ENCODE data around the gene ATP11A. TPM values are rescaled to one million over a fixed set of nuclear protein-coding genes. Genes with fewer than 3 reads are reported as not detected.
A peak's percentile ranks its signal among the peaks of the same experiment; 100 is the strongest.

ATP11A gene
- total RNA-seq, 1 experiment from 2014 or later: 65.3 TPM

DNA sequence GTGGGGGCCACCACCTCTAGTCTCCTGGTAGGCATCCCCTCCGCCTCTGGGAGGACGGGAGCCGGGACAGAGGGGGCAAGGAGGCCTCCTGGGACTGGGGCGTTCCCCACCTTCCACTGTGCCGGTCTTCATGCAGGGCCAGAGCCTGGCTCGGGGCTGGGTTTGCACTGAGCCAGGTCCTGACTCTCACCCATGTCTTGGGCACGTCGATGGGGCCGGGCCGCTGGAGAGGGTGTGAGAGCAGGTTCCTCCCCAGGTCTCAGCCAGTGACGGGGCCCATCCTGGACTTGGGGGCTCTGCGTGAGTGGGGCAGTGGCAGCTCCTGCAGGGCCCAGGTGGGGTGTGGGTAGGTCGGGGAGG lies 26.6 kb downstream of the ATP11A start:
- Histone ChIP-seq H3T11ph (ENCODE audit: low read length) (no peak overlapping the region), H3K79me1 (ENCODE audit: insufficient read depth, low read depth, low read length, poor library complexity, severe bottlenecking) (no peaks in the 10 kb centered on the region), H3K18ac (ENCODE audit: insufficient read length, low read depth, low read length) (no peak overlapping the region), H3K14ac (ENCODE audit: insufficient read depth, low read length) (no peak overlapping the region), H3K27me3 (ENCODE audit: insufficient read depth, low read length) (no peaks in the 10 kb centered on the region), H3K9me3 (ENCODE audit: control insufficient read depth, low read depth, low read length) (no peaks in the 10 kb centered on the region), H3K27ac (ENCODE audit: insufficient read length, low read depth, low read length) (no peak overlapping the region), H4K20me1 (ENCODE audit: control insufficient read depth, insufficient read depth, insufficient read length) (no peaks in the 10 kb centered on the region), H4K5ac (ENCODE audit: insufficient read length, low read depth, low read length) (no peak overlapping the region), H2BK5ac (ENCODE audit: insufficient read length, low read length) (no peak overlapping the region), H3K4me2 (ENCODE audit: insufficient read depth, insufficient read length, low read length) (no peak overlapping the region), H3K23ac (ENCODE audit: insufficient read length, low read depth, low read length) (no peak overlapping the region), H2AFZ (ENCODE audit: low read length) (no peak overlapping the region), H4K91ac (ENCODE audit: insufficient read length, low read depth, low read length) (peak overlapping the region; percentile 76), H2BK12ac (ENCODE audit: insufficient read length, low read depth, low read length) (no peak overlapping the region), H3K9ac (ENCODE audit: extremely low read depth, insufficient read length, low read length) (no peak overlapping the region), H4K8ac (replicated peaks; ENCODE audit: insufficient read length, low read depth, low read length) (no peak overlapping the region), H3K4ac (ENCODE audit: low read depth, low read length) (peak overlapping the region; percentile 53), H2BK20ac (ENCODE audit: low read depth, low read length, poor library complexity, severe bottlenecking) (no peak overlapping the region), H3K56ac (ENCODE audit: insufficient read length, low read depth, low read length) (no peak overlapping the region), H2BK120ac (ENCODE audit: low read depth, low read length, poor library complexity, severe bottlenecking) (no peak overlapping the region), H3K23me2 (ENCODE audit: insufficient read length, low read depth, low read length, poor library complexity, severe bottlenecking) (peaks cover 2% of the 10 kb centered on the region), H3K79me2 (ENCODE audit: insufficient read depth, low read length) (peaks cover 7% of the 10 kb centered on the region; the same call in 1 of the 2 replicates), H2AK5ac (ENCODE audit: insufficient read length, low read length) (no peak overlapping the region), H3K4me1 (ENCODE audit: insufficient read depth, low read length) (peaks cover 20% of the 10 kb centered on the region; the same call in 1 of the 2 replicates), H2BK15ac (ENCODE audit: low read depth, low read length) (no peak overlapping the region)
- peaks cover 1% of the 10 kb centered on the region; the same call in 1 of the 2 replicates for H3K27me3 Mint-ChIP-seq (ENCODE audit: low read depth)
- TF ChIP-seq, protein P1, sequence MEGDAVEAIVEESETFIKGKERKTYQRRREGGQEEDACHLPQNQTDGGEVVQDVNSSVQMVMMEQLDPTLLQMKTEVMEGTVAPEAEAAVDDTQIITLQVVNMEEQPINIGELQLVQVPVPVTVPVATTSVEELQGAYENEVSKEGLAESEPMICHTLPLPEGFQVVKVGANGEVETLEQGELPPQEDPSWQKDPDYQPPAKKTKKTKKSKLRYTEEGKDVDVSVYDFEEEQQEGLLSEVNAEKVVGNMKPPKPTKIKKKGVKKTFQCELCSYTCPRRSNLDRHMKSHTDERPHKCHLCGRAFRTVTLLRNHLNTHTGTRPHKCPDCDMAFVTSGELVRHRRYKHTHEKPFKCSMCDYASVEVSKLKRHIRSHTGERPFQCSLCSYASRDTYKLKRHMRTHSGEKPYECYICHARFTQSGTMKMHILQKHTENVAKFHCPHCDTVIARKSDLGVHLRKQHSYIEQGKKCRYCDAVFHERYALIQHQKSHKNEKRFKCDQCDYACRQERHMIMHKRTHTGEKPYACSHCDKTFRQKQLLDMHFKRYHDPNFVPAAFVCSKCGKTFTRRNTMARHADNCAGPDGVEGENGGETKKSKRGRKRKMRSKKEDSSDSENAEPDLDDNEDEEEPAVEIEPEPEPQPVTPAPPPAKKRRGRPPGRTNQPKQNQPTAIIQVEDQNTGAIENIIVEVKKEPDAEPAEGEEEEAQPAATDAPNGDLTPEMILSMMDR (conservative IDR thresholded peaks at IDR 0.05): no peak
- H3K9me3 Mint-ChIP-seq: peaks cover 6 to 20% of the 10 kb centered on the region in 2 experiments; a peak in 4 of 5 replicates
- no CpG with 5 or more reads among the region's 13 CpGs for WGBS (ENCODE audit: extremely low coverage, insufficient read length, low lambda C conversion rate)
- no peak overlapping the region for H3K4me3 Mint-ChIP-seq
- H3K27ac Mint-ChIP-seq: peak overlapping the region in 1 of 3 experiments; percentile 72; a peak in 3 of 7 replicates
- H3K4me1 Mint-ChIP-seq: peaks cover 71 to 76% of the 10 kb centered on the region in 2 experiments
- H3K36me3 Mint-ChIP-seq (ENCODE audit: insufficient read depth in 1 of 3, low read depth in 3 of 3): peaks cover 8 to 38% (median 17%) of the 10 kb centered on the region in 3 experiments
- no peak for DNase-seq

Data from H9 (cell line).